HUDEP-2 (cell line): ENCODE data around the gene LIMS2.
A peak's percentile ranks its signal among the peaks of the same experiment; 100 is the strongest.

Source experiments
- DNase-seq, 76 experiments: peaks; one replicate each; lab custom pipeline; 2025; ENCODE audit not compliant: unreplicated experiment in 76 of 76; lab: John Stamatoyannopoulos, UW

The LIMS2 gene

DNA sequence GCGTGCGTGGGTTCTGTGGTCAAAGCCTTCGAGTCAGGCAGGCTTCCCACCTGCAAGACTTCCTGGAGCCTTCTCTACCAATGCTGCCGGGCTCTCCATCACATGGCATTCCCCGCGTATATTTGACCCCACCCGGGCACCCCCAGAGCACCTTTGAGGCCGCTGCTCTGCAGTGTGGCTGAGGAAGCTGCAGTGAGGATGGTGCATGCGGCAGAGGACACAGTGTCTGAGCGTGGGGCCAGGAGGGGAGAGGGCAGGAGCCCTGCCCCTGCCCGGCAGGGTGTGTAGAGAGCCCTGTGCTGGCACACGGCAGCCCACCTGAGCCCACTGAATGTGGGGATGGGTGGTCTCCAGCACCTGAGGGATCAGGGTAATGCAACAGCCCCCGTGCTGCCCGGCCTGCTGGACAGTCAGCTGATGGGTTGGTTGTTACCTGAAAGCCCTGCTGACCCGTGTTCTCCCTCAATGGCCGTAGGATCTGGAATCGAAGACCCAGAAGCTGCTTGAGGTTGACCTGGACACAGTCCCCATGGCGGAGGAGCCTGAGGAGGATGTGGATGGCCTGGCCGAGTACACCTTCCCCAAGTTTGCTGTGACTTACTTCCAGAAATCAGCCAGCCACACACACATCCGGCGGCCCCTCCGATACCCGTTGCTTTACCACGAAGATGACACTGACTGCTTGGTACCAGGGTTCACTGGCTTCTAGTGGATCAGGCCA, 66.1 kb downstream of the LIMS2 start:
- DNase-seq = no peak

DNA sequence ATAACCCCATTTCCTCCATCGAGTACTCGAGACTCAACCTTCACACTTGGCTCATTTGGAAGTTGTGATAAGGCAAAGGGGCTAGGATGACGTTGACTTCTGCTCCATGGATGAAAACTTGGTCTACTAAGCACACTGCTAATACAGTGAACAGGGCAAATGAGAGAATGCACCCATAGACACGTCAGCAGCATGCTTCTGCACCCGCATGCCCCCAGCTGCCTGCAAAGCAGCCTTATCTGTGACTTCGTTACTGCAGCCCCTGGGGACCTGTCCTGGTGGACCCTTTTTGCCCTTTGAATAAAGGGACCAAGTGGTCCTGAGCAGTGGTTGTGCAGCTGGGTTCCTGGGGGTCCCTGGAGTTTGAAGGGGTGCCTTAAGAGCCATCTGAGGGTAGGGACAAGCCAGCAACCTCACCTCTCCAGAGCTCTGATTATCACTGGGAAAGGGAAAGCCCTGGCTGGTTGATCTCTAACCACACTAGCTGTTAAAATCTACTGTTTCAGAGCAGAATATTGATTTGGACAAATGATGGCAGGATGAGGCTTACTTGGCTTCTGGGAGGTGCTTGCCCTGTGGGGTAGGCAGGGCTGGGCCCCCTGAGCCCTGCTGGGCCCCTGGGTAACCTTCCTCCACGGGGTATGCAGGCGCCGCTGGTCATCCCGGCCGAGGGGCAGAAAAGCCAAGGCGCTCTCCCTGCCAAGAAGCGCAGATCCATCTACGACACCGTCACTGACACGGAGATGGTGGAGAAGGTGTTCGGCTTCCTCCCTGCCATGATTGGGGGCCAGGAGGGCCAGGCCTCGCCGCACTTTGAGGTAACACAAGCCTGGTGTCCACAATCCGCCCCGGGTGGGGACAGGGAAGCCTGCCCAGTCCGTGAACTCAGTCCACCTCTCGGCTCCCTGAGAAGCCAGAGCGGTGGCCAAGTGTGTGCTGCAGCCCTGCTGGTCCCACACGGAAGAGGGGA, 67.0 kb downstream of the LIMS2 start:
- DNase-seq = no peak

DNA sequence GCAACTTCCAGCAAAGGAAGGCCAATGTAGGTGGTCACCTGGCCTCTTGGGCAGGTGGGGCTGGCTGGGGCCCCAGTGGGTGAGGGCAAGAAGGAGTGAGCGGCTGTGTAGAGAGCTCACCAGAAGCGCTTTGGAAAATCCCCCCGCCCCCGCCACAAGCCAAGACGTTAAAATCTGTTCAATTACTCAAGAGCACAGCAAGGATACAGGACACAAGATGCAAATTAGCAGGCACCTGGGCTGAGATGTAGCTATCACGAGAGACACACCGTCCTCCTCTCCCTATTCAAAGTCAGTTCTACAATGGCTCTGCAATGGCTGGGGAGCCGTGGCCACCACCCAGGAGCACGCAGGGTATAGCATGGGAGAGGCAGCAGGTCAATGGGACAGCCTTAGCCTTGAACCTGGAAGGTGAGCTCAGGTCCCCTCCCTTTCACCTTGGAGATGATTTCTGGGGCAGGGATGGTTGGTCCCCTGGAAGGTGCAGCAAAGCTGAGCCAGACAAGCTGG, 67.9 kb downstream of the LIMS2 start:
- DNase-seq = no peak

DNA sequence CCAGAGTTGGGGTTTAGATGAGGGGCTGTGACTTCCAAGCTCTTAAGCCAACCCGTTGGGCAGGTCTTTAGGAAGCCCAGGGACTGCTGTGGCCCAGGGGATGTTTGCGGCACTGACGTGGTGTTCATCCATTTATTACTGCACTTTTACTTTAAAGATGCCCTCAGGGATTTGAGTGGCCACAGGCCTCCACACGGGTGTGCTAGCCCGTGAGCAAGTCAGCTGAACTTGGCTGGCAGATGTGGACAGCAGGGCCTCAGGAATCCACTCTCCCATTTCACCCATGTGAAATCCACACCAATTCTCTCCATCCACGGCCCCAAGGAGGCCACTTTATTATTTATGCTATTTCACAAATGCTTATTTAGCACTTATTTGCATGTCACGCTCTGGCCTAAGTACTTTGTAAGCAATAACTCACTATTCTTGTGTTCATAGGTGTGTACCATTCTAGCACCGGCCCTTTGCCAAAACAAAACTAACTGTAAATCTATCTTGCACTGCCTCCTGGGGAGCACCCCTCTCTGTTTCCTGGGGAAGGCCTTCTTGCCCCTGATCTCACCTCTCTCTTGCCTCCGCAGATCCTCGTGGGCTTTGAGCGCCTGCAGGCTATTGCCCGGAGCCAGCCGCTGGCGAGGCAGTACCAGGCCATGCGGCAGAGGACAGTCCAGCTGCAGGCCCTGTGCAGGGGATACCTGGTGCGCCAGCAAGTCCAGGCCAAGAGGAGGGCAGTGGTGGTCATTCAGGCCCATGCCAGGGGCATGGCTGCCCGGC, 68.5 kb downstream of the LIMS2 start:
- DNase-seq = no peak

DNA sequence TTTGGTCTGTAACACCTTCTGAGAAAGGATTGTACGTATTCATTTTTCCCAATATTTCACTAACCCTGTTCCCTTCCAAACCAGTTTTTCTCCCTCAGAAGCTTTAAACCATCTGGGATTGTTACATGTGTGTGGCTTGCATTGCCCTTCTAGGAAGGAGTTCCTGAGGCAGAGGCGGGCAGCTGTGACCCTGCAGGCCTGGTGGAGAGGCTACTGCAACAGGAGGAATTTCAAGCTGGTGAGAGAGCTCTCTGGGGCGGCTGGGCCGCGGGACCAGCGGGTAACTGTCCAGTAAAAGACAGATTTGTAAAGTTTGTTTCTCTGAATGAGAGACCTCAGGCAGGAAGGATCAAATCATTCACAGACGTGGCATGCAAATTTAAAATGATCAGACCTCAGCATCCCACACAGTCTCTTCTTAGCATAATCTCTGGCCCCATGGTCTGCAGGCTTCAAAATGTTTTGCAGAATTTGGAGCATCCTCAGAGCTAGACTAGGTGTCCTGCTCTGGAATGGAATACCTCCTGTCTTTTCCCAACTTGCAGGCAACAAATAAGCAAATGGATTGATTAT, 69.6 kb downstream of the LIMS2 start:
- DNase-seq = no peak

DNA sequence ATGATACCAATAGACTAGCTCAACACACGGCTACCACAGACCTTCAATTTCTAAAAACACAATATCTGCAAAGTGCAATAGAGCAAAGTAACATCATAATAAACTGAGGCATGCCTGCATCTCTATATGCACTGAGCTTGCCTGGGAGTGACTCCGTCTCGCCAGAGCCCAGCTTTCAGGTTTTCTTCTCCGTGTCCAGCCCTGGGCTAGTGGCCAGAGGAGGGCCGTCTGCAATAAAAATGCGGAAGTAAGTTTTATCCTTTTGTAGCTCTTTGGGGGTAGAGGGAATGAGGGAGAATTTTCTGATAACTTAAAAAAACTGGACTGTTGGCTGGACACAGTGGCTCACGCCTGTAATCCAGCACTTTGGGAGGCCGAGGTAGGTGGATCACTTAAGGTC, 70.3 kb downstream of the LIMS2 start:
- DNase-seq = no peak

DNA sequence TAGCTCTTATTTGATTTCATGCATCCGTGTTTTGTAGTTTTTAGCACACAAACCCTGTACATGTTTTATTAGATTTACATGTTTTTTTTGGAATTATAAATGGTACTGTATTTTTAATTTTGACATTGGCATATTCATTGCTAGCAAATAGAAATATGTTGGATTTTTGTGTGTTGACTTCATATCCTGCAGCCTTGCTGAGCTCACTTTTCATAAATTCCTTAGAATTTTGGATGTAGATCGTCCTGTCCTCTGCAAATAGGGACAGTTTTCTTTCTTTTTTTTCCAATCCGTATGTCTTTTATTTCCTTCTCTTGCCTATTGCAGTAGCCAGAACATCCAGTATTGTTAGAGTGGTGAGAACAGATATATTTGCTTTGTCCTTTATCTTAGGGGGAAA, 76.1 kb downstream of the LIMS2 start:
- DNase-seq = no peak

DNA sequence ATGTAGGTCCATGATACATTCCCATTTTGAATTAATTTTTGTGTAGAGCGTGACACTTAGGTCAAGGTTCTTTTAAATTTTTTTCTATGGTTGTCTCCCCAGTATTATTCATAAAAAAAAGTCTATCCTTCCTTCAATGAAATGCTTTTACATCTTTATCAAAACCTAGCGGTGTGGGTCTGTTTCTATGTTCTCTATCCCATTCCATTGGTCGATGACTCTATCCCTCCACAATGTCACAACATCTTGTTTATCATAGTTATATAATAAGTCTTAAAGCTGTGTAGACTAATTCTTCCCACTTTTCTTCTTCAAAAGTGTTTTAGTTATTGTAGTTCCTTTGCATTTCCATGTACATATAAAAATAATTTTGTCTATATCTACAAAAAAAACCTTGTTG, 76.6 kb downstream of the LIMS2 start:
- DNase-seq = no peak

DNA sequence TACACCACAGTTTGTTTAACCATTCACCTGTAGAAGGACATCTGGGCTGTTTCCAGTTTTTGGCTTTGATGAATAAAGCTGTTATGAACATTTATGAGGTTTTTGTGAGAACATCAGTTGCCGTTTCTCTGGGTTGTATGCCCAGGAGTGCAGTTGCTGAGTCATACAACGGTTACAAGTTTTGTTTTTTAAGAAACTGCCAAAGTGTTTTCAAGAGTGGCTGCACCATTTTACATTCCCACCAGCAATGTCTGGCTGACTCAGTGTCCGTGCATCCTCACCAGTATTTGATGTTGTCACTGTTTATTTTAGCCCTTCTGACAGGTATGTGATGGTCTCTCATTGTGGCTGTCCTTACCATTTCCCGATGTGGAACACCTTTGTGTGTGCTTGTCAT, 77.3 kb downstream of the LIMS2 start:
- no peak for DNase-seq

DNA sequence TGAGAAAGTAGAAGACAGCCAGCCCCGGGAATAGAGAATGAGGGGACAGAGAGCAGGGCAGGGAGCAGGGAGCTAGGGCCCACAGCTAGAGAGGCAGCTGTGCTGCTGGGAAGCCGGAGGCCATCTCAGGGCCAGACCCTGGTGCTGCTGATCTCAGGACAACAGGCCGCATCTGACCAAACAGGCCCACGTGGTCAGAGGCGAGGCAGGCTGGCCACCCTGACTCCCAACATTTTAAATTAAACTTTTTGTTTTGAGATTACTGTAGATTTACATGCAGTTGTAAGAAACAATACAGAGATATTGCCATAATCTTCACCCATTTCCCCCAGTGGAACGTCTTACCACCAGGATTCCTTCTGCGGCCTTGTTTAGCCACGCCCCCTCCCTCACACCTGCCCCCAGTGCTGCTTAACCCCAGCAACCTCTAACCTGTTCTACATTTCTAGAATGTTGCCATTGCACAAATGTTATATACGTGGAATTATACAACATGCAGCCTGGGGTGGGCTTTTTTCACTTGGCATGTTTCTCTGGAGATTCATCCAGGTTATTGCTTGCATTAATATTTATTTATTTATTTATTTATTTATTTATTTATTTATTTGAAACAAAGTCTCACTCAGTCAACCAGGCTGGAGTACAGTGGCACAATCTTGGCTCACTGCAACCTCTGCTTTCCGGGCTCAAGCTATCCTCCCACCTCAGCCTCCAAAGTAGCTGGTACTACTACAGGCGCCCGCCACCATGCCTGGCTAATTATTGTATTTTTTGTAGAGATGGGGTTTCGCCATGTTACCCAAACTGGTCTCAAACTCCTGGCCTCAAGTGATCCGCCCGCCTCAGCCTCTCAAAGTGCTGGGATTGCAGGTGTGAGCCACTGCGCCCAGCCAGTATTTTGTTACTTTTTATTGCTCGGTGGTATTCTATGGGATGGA, 78.0 kb downstream of the LIMS2 start:
- no peak for DNase-seq

DNA sequence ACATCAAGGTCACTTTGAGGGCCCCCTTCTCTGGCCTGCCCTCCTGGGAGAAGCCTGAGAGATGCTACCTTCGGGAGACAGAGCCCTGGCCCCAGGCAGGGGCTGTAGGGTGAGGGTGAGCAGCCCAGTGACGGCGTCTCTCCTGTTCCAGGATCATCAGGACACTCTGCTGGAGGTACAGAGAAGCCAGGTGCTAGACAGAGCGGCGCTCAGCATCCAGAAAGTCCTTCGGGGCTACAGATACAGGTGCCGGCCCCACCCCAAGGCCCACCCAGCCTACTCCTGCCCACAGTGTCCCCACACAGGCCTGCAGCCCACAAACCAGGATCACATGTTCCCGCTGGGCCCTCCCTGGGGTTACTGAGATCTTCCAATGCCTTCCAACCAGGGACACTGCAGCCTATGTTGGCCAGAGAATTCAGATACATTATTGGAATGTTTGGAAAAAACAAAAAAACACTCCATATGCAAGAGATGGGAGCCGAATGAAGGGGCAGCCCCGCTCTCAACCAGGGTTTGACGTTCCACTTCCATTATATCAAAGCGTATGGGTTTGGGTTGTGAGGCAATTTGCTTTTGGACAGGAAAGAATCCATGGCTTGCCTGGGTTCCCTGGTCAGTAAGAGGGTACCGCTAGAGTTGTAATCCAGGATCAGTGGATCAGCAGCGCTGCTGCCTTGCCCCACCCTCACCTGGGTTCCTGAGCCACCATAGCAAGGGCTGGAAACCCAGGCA, 78.9 kb downstream of the LIMS2 start:
- DNase-seq = no peak

DNA sequence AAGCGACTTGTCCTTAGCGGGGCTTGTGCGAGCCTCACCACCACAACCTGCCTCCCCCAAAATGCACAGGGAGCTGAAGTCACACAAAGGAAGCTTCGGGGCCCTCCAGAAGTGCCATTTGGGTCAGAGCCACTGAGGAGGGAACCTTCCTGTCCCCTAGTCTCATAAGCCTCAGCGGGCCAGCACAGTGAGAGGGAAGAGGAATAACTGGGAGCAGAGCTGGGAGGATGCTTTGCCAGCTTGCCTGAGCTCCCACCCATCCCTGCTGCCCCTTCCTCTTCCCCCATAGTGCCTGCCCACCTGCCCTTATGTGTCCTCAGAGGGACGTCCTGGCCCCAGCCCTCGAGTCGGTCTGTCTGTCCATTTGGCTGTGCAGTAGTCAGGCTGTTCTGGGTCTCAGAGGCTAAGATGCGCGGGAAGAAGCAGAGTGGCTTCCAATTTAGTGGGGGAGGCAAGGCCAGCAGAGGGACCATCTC, 81.2 kb downstream of the LIMS2 start:
- DNase-seq = no peak

DNA sequence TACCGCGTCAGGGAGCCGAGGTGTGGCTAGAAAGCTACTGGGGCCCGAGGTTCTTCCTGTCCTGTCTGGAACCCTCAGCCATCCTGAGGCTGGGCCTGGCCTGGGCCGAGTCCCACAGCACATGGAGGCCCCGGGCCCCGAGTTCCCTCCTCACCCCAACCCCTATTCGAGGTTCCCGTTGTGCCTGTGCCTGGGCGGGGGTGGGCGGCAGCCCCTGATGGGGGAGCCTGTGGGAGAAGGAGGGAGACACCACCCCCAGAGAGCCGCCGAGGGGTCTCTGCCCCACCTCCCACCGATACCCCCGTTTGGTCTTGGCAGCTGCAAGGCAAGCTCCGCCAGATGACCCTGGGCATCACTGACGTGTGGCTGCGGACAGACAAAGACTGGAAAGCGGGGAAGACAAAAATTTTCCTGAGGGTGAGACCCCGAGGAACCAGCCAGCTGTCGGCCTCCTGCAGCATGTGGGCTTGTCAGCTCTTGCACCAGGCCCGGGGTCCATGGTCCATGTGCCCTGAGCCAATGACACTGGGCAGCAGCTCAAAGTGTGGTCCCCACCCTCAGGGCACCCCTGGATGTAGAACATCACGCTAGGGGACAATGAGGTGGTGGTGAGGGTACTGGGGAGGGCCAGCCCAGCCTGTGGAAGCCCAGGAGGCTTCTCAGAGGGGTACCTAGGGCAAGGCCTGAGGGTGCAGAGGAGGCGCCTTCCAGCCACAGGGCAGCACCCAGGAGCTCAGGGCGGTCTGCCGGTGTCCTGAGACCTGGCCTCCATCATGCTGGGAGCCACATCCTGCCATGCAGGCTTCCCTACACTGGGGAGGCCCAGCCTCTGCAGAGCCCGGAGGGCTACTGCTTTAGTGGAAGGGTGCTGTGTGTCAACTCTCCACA, 81.9 kb downstream of the LIMS2 start:
- no peak for DNase-seq

DNA sequence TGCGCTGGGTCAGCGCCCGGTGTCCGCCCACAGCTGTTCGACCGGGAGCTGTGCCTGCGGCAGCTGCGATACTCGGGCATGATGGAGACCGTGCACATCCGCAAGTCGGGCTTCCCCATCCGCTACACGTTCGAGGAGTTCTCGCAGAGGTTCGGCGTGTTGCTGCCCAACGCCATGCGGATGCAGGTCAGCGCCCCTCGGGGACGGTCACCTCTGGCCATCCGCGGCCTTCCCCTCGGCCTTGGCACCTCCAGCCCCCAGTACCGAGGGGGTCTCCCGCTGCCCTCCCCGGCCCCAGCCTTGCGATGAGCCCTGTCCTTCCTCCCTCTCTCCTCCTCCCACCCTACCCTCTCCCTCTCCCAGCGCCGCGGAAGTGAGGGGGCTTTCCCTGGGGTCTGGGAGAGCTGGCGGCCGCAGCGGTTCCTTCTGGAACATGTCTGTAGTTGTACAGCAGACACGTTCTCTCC, 82.5 kb downstream of the LIMS2 start:
- DNase-seq = no peak

DNA sequence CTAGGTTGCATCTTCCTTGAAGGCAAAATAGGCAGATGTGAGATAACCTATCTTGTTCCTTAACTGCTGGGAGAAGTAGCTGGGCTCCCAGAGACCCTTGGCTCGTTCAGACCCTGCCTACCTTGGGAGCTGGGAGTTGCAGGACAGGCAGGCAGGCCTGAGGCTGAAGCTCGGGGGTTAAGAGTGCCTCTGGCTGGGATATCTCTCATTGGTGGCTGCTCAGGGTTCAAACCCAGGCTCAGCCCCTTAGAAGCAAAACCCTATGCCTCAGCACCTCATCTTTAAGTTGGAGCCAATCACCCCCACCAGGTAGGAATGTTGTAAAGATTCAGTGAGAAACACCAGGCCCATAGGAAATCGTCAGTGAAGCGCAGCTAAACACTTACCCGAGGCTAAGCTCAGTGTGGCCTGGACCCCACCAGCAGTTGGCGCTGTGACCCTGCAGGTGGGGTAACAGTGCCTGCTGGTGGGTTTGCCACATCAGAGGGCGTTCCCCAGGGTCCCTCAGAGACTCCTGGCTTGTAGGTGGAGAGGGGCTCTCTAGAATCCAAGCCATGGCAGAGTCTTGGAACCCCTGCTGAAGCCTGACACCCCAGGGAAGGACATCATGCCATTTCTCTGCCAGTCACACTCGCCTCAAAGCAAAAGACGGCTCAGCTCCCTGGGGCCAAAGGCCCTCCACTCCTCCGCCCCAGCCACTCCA, 84.0 kb downstream of the LIMS2 start:
- DNase-seq = peak in 38 of 76 experiments; percentile 2 to 63 (median 16)

DNA sequence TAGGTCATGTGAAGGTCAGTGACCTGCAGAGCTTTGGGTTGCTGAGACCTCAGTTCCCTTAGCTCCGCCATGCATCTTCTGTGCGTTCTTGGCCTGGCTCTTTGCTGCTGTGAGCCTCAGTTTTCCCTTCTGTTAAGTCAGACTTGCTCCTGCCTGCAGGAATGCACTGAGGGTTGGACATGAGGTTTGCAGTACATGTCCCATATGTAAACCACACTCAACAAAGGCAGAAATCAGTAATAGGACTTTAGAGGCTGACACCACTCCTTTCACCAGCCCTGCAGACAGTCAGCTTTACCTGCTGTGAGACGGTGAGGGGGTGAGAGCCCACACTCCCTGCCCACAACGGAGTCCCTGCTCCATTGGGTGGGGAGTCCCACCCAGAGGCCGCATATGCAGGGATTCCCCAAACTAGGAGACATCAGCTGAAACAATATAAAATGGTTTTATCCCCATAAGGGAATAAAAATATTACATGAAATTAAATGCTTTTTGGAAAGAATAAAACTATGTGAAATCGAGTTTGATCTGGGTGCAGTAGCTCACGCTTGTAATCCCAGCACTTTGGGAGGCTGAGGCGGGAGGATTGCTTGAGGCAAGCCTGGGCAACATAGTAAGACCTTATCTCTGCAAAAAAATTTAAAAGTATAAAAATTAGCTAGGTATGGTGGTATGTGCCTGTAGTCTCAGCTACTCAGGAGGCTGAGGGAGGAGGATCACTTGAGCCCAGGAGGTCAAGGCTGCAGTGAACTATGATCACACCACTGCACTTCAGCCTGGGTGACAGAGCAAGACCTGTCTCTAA, 84.7 kb downstream of the LIMS2 start:
- DNase-seq = no peak
